Measurements from ENCODE around the gene C11orf21. TPM values are rescaled to one million over a fixed set of nuclear protein-coding genes. Genes with fewer than 3 reads are reported as not detected.

C11orf21 gene
- total RNA-seq, 1 donor from 2014 or later = 12.1 TPM

GRCh38 chr11:2260491-2261364 is 41.0 kb downstream of the C11orf21 start:
- peak in 1 of 2 donors; percentile 2 for ATAC-seq
- Histone ChIP-seq H3K4me1 (peaks cover under 1% of the 10 kb centered on the region), H3K27ac (no peak overlapping the region), H3K4me3 (no peak overlapping the region), H3K9me3 (no peaks in the 10 kb centered on the region), H3K27me3 (ENCODE audit: low read depth) (no peaks in the 10 kb centered on the region), H3K36me3 (no peaks in the 10 kb centered on the region)
- intact Hi-C loops (cut with DNase I) = no loop called here
- TF ChIP-seq CTCF (IDR thresholded peaks at IDR 0.05) = no peak
- peak; percentile 37 for DNase-seq

GRCh38 chr11:2259897-2260451 is 41.7 kb downstream of the C11orf21 start:
- intact Hi-C loops (cut with DNase I) = no loop called here
- H3K9me3 ChIP-seq = no peaks in the 10 kb centered on the region
- ATAC-seq (no peak), DNase-seq (no peak)
- no peak overlapping the region for H3K27ac ChIP-seq
- no peaks in the 10 kb centered on the region for H3K4me1 ChIP-seq
- H3K4me3 ChIP-seq = no peak overlapping the region
- no peak for TF ChIP-seq CTCF (IDR thresholded peaks at IDR 0.05)
- H3K27me3 ChIP-seq (ENCODE audit: low read depth) = no peaks in the 10 kb centered on the region
- H3K36me3 ChIP-seq = no peaks in the 10 kb centered on the region

- intact Hi-C loops (cut with DNase I) = no loop called here
- no peak for ATAC-seq
- no peaks in the 10 kb centered on the region for H3K36me3 ChIP-seq
- H3K4me1 ChIP-seq = no peaks in the 10 kb centered on the region
- no peaks in the 10 kb centered on the region for H3K27me3 ChIP-seq (ENCODE audit: low read depth)
- H3K27ac ChIP-seq = no peak overlapping the region
- H3K4me3 ChIP-seq = no peak overlapping the region
- DNase-seq = no peak
- no peaks in the 10 kb centered on the region for H3K9me3 ChIP-seq
- TF ChIP-seq CTCF (IDR thresholded peaks at IDR 0.05) = no peak
Measured at GRCh38 chr11:2259466-2259830, 42.3 kb downstream of the C11orf21 start.

- TF ChIP-seq CTCF (IDR thresholded peaks at IDR 0.05) = no peak
- no peak for ATAC-seq
- intact Hi-C loops (cut with DNase I) = no loop called here
Measured at GRCh38 chr11:2258501-2259465, 42.9 kb downstream of the C11orf21 start.

GRCh38 chr11:2256951-2257700 is 44.6 kb downstream of the C11orf21 start:
- H3K36me3 ChIP-seq = no peaks in the 10 kb centered on the region
- no peaks in the 10 kb centered on the region for H3K4me1 ChIP-seq
- H3K27ac ChIP-seq = no peak overlapping the region
- no peaks in the 10 kb centered on the region for H3K9me3 ChIP-seq
- ATAC-seq (peak in 1 of 2 donors; percentile 26), DNase-seq (peak; percentile 53)
- intact Hi-C loops (cut with DNase I) = no loop called here
- TF ChIP-seq CTCF (IDR thresholded peaks at IDR 0.05) = no peak
- no peak overlapping the region for H3K4me3 ChIP-seq
- H3K27me3 ChIP-seq (ENCODE audit: low read depth) = no peaks in the 10 kb centered on the region

More at GRCh38 chr11:2258501-2259465, 42.9 kb downstream of the C11orf21 start:
- no peak for DNase-seq
- no peaks in the 10 kb centered on the region for H3K36me3 ChIP-seq
- no peaks in the 10 kb centered on the region for H3K27me3 ChIP-seq (ENCODE audit: low read depth)
- H3K27ac ChIP-seq = no peak overlapping the region
- H3K4me1 ChIP-seq = no peaks in the 10 kb centered on the region
- no peaks in the 10 kb centered on the region for H3K9me3 ChIP-seq
- H3K4me3 ChIP-seq = no peak overlapping the region

All from lower lobe of right lung (tissue), 2 donors.